Astrocyte of the cerebellum (primary cell): ENCODE results near the gene CUEDC1.
"Not testable (repeated sequence)": the region's sequence is repeated elsewhere in the genome, so short reads cannot be mapped to it uniquely, and the experiment has no call there.

Experiments
- DNase-seq: peaks from one replicate; pipeline ENCODE4 v3.0.0-alpha.2; 2011; ENCODE audit warnings: low read depth
- H3K4me3 ChIP-seq: 2 replicates; pipeline ENCODE4 v1.5.1; 2011; ENCODE audit warnings: mild to moderate bottlenecking, low read depth, low read length, moderate library complexity
- in situ Hi-C: cut with HindIII; loops from 2 replicates; pipeline ENCODE4 v1.10.0; 2017; ENCODE audit warnings: low sequenced_read_pairs
- TF ChIP-seq, protein P1 (sequence below): IDR thresholded peaks from 2 replicates; pipeline ENCODE4 v1.5.1; 2012; ENCODE audit warnings: low read length, low read depth, moderate library complexity, mild to moderate bottlenecking; ENCODE audit errors: missing control alignments

The CUEDC1 gene

DNA sequence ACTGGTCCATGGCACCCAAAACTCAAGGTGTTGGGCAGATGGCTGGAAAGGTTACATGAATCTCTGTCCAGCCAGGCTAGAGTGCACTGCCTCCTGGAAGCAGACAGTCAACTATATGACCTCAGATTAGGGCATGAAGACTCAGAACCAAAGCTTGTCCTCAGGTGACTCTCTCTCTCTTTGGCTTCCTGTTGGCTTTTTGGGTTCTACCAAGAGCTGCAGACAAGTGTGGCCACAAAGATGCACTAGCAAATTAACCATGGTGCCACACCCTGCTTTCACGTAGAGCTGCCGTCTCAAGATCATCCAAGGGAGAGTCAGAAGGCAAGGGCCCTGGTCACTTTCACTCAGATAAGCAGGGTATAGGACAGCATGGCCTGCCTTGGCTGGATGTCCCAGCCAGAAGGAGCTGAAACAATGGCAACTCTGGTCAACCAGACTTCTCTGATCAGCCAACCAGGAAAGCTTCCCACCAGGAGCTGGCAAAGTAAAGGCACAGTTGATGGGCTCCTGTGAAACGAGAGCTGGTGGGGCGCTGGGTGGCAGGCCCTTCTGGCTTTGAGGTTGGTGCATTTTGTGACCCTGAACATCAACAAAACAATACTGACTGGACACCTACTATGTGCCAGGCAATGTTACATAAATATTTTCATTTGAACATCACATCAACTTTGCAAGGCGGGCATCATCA is 31.9 kb downstream of the CUEDC1 start:
- TF ChIP-seq, protein P1, sequence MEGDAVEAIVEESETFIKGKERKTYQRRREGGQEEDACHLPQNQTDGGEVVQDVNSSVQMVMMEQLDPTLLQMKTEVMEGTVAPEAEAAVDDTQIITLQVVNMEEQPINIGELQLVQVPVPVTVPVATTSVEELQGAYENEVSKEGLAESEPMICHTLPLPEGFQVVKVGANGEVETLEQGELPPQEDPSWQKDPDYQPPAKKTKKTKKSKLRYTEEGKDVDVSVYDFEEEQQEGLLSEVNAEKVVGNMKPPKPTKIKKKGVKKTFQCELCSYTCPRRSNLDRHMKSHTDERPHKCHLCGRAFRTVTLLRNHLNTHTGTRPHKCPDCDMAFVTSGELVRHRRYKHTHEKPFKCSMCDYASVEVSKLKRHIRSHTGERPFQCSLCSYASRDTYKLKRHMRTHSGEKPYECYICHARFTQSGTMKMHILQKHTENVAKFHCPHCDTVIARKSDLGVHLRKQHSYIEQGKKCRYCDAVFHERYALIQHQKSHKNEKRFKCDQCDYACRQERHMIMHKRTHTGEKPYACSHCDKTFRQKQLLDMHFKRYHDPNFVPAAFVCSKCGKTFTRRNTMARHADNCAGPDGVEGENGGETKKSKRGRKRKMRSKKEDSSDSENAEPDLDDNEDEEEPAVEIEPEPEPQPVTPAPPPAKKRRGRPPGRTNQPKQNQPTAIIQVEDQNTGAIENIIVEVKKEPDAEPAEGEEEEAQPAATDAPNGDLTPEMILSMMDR: no peak
- no peak overlapping the region for H3K4me3 ChIP-seq
- in situ Hi-C loops: no loop called here
- DNase-seq: no peak

DNA sequence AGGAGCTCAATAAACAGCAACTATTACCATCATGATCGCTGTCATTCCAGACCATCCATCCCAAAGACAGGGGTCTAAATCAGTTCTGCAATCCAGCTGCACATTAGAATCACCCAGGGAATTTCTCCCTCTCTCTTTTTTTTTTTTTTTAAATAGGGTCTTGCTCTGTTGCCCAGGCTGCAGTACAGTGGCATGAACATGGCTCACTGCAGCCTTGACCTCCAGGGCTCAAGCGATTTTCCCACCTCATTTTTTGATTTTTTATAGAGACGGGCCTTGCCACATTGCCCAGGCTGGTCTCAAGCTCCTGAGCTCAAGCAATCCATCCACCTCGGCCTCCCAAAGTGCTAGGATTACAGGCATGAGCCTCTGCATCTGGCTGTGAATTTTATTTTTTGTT is 32.5 kb downstream of the CUEDC1 start:
- in situ Hi-C loops, DNase-seq: not testable (repeated sequence)

GRCh38 chr17:57920916-57921703 is 34.1 kb downstream of the CUEDC1 start:
- TF ChIP-seq, protein P1: no peak
- H3K4me3 ChIP-seq: no peak overlapping the region
- no peak for DNase-seq
- in situ Hi-C loops: no loop called here

More for the DNA sequence above, 32.5 kb downstream of the CUEDC1 start:
- H3K4me3 ChIP-seq: not testable (repeated sequence)

- no peak for DNase-seq
- in situ Hi-C loops: no loop called here
- TF ChIP-seq, protein P1: no peak
- H3K4me3 ChIP-seq: no peak overlapping the region
Observed at GRCh38 chr17:57919918-57920317, 35.3 kb downstream of the CUEDC1 start.

DNA sequence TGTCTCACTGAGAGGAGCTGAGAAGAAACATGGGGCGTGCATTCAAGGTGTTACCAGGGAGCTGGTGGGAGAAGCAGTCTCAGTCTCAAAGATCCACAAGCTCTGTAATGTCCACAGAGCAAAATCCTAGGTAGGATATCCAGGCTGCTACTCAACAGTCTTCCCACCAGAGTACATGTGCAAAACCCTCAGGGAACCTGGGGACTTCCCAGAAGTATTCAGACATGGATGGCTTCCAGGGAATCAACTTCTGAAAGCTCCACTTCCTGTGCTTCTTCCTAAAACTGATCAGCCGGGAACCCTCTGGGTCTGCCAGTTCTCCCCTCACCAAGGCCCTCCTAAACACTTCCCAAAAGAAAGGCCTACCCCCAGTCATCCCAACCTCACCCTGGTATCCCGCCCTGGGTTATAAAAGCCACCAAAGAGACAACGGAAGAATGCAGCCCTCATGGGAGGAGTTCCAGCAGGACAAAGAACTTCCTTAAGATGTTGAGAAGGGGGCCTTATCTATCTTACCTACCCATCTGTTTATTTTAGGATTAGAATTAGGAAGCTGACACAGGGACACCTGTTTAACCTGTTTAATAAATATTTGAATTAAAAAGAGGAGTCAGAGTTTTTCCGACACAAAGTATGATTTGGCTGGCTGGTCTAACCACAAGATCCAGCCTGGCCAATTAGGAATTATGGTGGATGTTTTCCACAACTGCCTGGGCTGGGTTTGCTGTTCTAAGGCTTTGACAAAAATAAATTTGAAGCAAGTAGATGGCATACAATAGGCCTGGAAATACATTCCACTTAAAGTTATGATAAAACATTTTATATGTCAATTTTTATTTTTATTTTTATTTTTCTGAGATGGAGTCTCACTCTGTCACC is 37.0 kb downstream of the CUEDC1 start:
- in situ Hi-C loops: no loop called here
- TF ChIP-seq, protein P1: no peak
- H3K4me3 ChIP-seq: no peak overlapping the region
- no peak for DNase-seq

- no peak for DNase-seq
- TF ChIP-seq, protein P1: no peak
- in situ Hi-C loops: no loop called here
- no peak overlapping the region for H3K4me3 ChIP-seq
Observed at GRCh38 chr17:57916925-57917858, 38.0 kb downstream of the CUEDC1 start.
